ENCODE measurements around the gene SUPT4H1.

SUPT4H1 gene

DNA sequence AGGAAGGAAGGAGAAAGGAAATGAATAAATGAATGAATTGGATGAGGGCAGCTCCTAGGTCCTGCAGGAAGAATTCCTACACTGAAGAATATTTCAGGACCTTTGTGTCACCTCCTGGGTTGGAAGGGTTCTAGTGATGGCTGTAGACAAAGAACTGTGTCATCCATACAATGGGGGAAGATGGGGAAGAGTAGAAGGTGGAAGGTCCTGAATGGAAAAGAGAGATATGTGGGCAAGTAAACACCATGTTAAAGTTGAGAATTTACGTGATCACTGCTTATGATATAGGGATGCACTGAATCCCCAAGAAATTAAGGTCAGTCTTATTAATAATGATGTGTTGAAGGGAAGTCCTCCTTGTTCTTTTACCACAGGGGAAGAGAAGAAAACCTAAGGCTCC lies 4.2 kb upstream of the SUPT4H1 start:
- TF ChIP-seq, protein P1, sequence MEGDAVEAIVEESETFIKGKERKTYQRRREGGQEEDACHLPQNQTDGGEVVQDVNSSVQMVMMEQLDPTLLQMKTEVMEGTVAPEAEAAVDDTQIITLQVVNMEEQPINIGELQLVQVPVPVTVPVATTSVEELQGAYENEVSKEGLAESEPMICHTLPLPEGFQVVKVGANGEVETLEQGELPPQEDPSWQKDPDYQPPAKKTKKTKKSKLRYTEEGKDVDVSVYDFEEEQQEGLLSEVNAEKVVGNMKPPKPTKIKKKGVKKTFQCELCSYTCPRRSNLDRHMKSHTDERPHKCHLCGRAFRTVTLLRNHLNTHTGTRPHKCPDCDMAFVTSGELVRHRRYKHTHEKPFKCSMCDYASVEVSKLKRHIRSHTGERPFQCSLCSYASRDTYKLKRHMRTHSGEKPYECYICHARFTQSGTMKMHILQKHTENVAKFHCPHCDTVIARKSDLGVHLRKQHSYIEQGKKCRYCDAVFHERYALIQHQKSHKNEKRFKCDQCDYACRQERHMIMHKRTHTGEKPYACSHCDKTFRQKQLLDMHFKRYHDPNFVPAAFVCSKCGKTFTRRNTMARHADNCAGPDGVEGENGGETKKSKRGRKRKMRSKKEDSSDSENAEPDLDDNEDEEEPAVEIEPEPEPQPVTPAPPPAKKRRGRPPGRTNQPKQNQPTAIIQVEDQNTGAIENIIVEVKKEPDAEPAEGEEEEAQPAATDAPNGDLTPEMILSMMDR (IDR thresholded peaks at IDR 0.05; ENCODE audit: control insufficient read depth, extremely low read depth, insufficient read depth): no peak
- H3K4me3 ChIP-seq (ENCODE audit: low read depth, low read length): no peak overlapping the region
- no peak for DNase-seq (ENCODE audit: low read depth)

DNA sequence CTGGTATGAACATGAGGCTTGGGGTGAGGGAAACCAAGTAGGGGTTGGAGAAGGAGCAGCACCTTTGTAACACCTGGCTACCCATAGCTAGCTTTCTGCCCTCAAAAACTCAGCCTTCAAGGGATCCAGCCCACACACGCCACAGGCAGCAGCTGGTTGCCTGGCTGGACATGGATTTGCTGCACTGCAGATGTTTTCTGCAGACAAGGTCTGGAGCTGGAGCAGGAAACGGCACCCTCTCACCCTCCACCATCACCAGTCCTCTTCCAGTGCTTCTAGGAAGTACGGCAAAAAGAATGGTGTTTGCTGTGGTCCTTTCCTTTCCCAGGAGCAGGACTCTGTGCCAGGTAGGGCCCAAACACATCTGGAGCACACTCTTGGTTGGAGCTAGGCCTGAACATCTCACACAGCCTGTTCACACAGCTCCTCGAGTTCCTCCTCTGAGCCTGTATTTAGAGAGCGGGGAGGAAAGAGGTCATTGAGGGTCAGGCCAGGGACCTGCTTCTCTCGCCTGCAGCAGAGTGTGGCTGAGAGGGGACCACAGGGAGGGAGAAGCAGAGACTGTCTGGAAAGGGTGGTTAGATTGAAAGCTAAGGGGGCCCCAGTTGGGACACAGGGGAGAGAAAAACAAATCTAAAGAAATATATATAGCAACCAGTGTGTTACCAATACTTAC lies 2.7 kb upstream of the SUPT4H1 start:
- TF ChIP-seq, protein P1 (IDR thresholded peaks at IDR 0.05; ENCODE audit: control insufficient read depth, extremely low read depth, insufficient read depth): no peak
- DNase-seq (ENCODE audit: low read depth): no peak

DNA sequence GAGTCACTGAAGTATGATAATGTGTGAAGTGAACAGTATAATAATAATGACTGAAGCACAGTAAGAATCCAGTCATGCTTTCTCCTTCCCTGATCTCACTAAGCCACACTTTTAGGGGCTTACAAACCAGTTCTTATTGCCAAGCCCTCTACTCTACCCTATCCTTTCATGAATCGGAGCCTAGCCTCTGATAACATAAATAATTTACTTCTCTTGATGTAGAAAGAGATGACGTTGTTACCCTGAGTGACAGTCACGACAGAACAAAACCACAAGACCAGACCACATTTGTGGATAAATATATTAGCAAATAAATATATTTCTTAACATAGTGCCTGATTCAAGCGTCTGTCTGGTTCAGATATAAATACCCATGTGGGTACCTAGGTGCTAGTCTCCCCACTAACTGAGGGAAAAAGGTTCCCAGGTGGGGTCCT lies 1.4 kb upstream of the SUPT4H1 start:
- peak overlapping the region; percentile 100 for H3K4me3 ChIP-seq (ENCODE audit: low read depth, low read length)
- TF ChIP-seq, protein P1 (IDR thresholded peaks at IDR 0.05; ENCODE audit: control insufficient read depth, extremely low read depth, insufficient read depth): no peak
- DNase-seq (ENCODE audit: low read depth): no peak

More for the DNA sequence above, 2.7 kb upstream of the SUPT4H1 start:
- no peak overlapping the region for H3K4me3 ChIP-seq (ENCODE audit: low read depth, low read length)

DNA sequence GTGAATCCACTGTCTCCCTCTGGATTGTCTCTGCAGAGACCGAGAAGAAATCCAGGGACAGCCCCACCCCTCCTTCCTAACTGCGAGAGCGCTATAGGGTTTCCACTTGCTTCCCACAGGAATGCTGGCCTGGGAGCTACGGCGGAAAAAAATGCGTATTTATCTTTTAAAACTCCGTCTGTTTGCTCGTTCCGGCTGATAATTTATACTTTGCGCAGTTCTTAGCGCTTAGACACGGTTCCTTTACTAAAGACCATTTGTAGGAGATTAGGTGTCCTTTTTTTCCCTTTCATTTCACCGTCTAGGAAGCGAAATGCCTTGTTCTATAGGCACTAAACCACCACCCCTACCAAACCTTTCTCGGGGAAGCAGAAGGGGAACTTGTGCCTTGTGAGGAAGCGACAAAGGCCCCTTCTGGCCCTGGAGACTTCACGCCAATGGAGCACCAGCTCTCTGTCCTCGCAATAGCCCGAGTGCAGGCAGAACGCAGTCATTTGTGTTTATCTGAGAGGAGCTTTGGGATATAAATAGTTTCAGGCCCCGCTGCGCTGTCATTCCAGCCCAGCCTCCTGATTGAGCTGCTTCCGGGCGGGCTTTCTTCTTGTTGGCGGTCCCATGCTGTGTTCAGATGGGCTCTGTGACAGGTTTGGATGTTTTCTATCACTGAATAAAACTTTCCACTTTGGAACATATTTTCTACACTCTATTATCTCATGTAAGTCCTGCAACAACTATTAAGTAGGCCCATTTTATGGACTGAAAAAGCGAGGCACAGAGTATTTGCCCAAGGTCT lies 791 bp upstream of the SUPT4H1 start:
- peak; percentile 4 for DNase-seq (ENCODE audit: low read depth)
- TF ChIP-seq, protein P1 (IDR thresholded peaks at IDR 0.05; ENCODE audit: control insufficient read depth, extremely low read depth, insufficient read depth): no peak
- peak overlapping the region; percentile 100 for H3K4me3 ChIP-seq (ENCODE audit: low read depth, low read length)

DNA sequence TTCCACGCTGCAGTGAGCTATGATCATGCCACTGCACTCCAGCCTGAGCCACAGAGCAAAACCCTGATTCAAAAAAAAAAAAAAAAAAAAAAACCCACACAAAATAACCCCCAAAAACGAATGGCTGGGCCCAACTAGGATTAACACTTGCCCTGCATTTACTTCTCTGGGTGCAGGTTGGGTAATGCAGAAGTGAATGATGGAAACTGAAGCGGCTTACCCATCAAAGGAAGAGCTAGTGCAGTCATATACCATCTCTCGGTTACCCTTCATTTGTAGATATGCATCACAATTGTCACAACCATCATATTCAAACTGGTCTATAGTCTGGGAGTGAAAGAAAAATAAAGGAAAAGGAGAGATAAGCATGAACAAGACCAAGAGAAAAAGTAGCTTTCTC lies 819 bp downstream of the SUPT4H1 start:
- peak overlapping the region; percentile 100 for H3K4me3 ChIP-seq (ENCODE audit: low read depth, low read length)
- DNase-seq (ENCODE audit: low read depth): no peak
- TF ChIP-seq, protein P1 (IDR thresholded peaks at IDR 0.05; ENCODE audit: control insufficient read depth, extremely low read depth, insufficient read depth): no peak

DNA sequence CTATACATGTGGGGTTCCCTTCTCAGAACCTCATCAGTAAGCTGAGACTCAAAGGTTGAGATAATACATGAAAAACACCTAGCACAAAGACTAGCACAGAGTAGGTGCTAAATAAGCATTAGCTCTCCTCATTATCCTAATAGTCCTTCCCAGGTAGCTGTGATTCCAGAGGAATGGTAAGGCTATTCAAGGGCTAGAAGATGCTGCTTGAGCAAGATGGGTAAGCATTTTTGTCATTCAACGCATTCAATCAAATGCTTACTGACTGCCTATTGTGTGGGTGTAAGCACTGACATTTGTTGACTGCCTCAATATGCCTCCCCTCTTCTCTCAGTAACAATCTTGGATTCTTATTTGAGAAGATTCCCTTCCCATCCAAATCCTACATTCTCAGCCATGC lies 4.0 kb downstream of the SUPT4H1 start:
- DNase-seq (ENCODE audit: low read depth): no peak
- TF ChIP-seq, protein P1 (IDR thresholded peaks at IDR 0.05; ENCODE audit: control insufficient read depth, extremely low read depth, insufficient read depth): no peak
- no peak overlapping the region for H3K4me3 ChIP-seq (ENCODE audit: low read depth, low read length)

Measured in LNCaP clone FGC (cell line).